Epidermal melanocyte (primary cell): ENCODE results near the gene PCP2.
A peak's percentile ranks its signal among the peaks of the same experiment; 100 is the strongest.
"Not testable (repeated sequence)": the region's sequence is repeated elsewhere in the genome, so short reads cannot be mapped to it uniquely, and the experiment has no call there.

Source experiments
- DNase-seq: peaks from one replicate; pipeline ENCODE4 v3.0.0; 2011; ENCODE audit warnings: low spot score; ENCODE audit not compliant: insufficient read length

Gene PCP2

DNA sequence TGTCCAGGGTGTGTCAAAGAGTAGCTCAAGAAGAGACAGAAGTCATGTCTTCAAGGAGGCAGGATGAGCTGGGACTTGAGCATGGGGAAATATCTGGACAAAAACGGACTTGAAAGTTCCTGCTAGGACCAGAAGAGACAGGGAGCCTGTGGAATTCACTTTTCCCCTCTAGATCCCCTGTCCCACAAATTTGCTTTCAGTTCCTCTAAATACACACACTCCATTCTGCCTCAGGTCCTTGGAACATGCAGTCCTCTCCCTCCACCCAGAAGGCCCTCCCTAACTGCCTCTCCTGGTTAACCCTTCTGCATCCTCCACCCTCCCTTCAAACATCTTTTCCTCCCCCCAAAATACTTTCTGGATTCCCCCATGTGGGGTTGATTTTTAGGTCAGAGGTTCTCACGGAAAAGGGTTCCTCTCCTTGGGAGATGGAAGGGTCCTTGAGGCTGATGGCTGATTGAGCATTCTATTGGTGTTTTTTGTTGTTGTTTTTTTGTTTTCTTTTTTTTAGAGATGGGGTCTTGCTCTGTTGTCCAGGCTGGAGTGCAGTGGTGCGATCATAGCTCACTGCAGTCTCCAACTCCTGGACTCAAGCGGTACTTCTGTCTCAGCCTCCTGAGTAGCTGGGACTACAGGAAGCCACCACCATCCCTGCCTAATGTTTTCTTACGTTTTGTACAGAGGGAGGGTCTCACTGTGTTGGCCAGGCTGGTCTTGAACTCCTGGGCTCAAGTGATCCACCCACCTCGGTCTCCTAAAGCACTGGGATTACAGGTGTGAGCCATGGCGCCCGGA, 28.4 kb upstream of the PCP2 start:
- no peak for DNase-seq

DNA sequence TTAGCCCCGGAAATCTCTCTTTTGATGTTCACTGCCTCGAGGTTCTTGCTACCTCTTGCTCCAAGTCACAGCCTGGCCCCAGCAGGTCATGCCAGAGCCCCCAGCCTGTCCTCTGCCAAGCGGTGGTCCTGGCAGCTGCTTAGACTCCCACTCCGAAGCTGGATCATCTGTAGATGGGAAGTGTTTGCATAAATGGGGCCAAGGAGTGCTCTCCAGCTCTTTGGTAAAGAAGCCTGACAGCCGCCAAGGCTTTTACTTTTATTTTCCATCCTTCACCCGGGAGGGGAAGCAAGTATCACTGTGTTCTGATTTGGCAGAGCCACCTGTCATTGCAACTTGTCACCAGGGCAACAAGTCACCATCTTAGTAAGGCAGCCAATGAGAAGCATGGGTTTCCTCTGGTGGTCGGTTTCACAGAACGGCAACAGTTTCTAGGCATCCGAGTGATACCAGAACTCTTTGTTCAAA, 24.7 kb upstream of the PCP2 start:
- no peak for DNase-seq

DNA sequence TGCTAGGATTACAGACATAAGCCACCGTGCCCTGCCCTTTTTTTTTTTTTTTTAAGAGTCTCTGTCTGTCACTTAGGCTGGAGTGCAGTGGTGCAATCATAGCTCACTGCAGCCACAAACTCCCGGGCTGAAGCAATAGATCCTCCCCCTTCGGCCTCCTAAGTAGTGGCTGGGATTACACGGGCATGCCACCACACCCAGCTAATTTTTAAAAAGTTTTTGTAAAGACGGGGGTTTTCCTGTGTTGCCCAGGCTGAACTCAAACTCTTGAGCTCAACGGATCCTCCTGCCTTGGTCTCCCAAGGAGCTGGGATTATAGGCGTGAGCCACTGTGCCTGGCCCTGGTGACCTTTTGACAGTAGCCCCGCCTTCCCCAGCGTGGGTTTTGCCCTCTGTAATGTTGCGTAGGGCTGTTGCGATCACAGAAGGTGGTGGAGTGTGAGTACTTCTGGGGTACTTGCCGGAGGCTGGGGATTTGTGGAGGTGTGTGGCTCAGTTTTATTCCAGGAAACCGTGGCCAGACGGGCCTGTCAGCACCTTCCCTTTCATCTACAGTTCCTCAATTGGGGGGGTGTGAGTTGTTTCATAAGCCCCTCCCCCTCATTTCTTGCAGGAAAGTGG, 23.7 kb upstream of the PCP2 start:
- DNase-seq: no peak

DNA sequence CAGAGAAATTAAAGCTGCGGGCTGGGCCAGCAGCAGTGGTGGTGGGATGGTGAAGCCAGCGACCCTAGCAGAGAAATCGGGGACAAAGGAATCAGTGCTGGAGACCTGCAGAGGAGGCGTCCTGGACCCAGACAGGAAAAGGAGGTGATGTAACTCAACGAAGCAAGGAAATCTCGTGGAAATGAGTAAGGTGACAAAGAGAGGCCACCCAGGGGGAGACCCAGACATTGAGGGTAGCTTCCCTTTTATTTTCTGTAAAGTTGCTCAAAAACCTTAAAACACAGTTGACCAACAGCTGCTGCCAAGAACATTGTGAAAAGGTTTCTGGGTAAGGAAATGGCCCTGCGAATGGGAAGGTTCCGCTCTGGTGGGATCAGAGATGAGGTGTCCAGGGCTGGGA, 22.1 kb upstream of the PCP2 start:
- no peak for DNase-seq

DNA sequence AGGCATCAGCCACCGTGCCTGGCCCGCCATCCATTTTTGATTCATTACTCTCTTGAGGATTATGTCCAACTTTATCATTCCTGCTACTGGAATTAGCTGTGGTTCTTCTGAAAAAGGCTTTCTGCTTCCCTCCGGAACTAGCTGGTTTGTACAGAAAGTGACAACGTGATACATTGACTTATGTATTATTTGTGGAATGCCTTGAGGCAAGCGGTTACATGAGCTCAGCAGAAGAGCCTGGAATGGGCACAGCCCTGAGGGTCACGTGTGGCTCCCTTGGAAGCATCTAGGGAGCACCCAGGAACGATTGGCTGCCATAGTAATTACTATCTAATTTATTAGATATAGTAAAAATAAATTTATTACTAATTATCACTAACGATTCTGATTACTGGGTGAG, 20.9 kb upstream of the PCP2 start:
- peak; percentile 67 for DNase-seq

DNA sequence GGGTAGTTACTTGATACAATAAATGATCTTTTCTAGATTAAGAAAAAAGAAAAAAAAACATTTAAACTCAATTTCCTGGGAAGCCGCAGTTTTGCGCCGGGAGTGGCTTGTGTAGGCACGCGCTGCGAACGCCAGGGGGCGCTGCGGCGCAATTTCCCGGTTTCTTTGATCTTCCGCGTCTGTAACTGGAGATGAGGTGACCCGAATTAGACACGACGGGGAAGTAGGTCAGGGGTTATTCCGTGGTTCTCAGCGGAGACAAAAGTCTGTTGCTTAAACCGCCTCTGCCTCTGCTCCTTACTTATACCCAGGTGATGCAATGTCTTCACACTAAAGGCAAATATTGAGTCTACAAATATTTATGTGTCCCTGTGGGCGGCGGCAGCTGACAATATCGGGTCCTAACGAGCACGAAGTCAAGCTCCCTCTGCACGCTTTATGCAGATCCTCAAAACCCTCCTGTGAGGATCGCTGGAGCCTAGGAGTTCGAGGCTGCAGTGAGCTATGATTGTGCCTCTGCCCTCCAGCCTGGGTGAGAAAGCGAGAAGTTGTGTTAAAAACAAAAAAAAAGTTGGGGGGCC, 18.6 kb upstream of the PCP2 start:
- DNase-seq: peak; percentile 91

DNA sequence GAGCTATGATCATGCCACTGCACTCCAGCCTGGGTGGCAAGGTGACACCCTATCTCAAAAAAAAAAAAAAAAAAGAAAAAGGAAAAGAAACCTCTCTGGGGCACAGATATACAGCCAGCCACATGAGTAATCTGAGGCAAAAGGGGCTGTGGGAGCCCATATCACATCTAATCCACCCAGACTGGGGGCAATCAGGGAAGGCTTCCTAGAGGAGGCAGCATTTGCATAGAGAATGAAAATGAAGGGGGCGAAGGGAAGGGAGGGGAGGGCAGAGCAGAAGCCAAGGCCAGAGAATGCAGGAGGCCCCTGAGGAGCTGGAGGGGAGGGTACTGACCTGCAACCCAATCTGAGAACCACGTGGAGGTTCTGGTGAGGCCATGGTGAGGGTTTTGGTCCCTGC, 16.6 kb upstream of the PCP2 start:
- no peak for DNase-seq

DNA sequence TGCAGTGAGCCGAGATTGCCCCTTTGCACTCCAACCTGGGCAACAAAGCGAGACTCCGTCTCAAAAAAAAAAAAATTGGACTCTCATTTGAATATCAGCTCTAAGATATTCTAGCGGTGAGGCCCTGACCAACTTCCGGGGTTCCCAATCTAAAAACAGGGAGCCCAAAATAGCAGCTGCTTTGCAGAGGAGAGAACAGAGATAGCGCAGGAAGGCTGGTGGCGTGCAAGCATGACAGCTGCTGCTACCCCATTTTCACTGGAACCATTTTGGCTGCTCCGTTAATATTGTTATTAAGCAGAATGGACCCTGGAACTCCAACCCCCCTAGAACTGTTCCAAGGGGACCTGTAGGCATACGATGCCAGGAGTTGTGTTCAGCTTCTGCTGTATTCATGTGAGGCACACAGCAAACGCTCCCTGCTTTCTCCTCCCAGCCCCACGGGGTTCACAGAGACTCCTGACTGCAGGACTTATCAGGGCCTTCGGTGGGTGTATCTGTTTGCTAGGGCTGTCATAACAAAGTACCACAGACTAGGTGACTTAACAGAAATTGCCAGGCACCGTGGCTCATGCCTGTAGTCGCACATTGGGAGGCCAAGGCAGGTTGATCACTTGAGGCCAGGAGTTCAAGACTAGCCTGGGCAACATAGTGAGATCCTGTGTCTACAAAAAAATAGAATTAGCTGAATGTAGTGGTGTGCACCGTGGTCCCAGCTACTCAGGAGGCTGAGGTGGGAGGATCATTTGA, 14.9 kb upstream of the PCP2 start:
- DNase-seq: no peak

DNA sequence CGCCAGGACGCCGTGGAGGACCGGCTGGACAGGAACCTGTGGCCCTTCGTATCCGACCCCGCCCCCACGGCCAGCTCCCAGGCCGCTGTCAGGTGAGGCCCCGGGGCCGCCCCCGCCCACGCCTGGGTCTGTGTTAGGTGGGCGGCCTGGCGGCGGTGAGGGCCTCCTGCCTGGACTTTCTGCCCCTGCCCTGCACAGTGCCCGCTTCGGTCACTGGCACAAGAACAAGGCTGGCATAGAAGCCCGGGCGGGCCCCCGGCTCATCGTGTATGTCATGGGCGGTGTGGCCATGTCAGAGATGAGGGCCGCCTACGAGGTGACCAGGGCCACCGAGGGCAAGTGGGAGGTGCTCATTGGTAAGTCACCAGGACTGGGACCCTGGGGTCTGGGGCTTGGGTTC, 13.6 kb upstream of the PCP2 start:
- DNase-seq: no peak

DNA sequence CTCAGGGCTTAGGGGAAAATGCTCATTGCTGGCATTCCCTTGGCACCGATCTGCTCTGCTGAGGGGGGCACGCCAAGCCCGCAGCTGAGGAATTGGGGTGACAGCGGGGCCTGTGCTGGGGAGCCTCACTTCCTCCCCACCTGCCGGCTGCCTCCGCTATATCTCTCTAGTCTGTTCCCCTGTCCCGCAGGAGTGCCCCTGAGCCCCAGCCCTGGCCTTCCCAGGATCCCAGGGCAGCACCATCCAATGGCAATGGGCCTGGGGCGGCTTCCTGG, 12.8 kb upstream of the PCP2 start:
- no peak for DNase-seq

DNA sequence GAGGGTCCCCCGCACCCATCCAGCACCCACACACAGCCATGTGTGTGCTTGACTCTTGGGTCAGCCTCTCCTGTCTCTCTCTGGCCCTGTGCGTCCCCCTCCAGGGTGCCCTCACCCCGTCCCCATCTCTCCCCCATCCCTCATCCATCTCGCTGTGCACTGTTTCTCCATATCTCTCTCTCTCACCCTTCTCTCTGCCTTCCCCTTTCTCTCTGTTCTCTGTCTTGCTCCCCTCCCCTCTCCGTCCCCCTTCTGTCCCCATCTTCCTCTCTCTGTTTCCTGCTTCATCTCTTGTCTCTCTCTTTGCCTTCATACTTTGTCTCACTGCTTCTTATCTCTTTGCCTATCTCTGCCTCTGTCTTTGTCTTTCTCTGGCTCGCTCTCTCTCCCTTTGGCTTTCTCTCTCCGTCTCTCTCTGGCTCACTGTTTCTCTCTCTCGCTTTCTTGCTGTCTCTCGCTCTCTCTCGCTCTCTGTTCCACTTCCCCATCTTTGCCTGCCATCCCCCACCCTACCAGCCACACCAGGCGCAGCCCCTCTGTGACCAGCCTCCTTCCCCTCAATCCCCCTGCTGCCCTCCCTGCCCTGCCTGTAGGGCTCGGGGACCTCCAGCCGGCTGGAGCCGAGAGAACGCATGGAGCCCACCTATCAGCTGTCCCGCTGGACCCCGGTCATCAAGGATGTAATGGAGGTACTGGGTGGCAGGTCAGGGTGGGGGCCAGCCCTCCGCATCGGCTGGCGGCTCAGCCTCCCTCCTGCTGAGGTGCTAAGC, 12.3 kb upstream of the PCP2 start:
- DNase-seq: no peak

DNA sequence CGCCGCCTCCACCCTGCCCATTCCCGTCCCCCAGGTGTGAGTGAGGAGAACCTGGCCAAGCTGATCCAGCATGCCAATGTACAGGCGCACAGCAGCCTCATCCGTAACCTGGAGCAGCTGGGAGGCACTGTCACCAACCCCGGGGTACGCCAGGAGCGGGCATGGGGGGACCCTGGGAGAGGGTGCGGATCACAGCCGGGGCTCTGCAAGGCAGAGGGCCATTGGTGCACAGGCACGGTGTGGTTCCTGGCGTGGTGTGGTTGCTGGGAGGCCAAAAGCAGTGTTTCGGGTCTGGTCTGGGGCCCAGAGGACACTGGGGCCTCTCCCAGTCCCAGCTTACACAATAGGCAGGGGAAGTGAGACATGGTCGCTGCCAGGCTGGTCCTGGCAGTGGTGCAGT, 11.6 kb upstream of the PCP2 start:
- no peak for DNase-seq

DNA sequence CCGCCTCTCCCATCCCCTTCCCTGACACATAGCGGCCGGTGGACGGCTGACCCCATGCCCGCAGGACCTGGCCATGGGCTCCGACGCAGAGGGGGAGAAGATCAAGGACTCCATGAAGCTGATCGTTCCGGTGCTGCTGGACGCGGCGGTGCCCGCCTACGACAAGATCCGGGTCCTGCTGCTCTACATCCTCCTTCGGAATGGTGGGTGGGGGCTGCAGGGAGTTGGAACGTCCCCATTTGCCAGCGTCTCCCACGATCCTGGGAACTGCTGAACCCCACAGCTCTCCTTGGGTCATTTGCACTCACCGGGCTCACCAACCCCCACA, 11.0 kb upstream of the PCP2 start:
- DNase-seq: no peak

DNA sequence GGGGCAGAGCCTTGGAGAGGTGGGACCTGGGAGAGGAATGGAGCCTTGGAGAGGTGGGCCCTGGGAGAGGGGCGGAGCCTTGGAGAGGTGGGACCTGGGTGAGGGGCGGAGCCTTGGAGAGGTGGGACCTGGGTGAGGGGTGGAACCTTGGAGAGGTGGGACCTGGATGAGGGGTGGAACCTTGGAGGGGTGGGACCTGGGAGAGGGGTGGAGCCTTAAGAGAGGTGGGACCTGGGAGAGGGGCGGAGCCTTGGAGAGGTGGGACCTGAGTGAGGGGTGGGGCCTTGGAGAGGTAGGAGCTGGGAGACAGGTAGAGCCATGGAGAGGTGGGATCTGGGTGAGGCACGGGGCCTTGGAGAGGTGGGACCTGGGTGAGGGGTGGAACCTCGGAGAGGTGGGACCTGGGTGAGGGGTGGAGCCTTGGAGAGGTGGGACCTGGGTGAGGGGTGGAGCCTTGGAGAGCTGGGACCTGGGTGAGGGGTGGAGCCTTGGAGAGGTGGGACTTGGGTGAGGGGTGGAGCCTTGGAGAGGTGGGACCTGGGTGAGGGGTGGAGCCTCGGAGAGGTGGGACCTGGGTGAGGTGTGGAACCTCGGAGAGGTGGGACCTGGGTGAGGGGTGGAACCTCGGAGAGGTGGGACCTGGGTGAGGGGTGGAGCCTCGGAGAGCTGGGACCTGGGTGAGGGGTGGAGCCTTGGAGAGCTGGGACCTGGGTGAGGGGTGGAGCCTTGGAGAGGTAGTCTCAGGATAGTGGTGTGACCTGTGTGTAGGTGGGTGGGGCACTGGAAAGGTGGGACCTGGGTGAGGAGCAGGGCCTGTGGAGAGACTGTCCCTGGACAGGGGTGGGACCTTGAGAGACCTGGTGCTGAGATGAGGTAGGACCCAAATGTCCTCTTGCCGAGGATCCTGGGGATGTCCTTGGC, 10.4 kb upstream of the PCP2 start:
- DNase-seq: not testable (repeated sequence)

DNA sequence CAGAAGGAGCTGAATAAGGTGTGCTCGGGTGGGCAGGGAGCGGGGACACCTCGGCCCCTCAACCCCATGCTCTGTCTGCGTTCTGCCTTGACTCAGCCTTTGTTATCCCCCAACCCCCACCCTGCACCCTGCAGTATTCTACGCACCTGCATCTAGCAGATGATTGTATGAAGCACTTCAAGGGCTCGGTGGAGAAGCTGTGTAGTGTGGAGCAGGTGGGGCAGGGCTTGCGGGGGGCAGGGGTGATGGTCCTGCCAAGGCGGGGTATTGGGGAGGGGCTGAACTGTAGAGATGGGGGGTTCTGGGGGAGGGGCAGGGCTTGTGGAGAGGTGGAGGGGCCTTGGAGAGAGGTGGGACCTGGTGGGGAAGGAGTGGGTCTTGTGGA, 9.5 kb upstream of the PCP2 start:
- DNase-seq: no peak

DNA sequence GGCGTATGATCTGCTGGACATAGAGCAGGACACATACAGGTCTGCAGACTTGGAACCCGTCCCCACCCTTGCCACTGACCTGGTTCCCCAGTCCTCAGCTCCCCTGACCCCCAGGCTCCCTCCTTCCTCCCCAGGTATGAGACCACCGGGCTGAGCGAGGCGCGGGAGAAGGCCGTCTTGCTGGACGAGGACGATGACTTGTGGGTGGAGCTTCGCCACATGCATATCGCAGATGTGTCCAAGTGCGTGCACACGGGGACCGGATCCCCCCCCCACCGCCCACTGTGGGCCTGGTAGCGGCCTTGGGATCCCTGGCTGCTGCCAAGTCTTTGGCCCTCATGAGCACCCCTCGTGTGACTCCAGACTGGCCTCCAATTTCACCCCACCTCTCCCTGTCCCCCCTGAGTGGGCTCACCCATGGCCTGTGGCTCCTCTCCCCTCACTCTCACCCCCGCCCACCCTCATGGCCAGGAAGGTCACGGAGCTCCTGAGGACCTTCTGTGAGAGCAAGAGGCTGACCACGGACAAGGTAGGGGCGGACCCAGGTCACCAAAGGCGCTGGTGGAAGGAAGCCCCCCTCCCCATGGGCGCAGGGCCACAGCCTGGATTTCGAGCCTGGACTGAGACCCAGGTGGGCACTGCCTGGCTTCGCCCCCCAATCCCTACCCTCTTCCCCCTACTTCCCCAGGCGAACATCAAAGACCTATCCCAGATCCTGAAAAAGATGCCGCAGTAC, 8.9 kb upstream of the PCP2 start:
- DNase-seq: no peak

DNA sequence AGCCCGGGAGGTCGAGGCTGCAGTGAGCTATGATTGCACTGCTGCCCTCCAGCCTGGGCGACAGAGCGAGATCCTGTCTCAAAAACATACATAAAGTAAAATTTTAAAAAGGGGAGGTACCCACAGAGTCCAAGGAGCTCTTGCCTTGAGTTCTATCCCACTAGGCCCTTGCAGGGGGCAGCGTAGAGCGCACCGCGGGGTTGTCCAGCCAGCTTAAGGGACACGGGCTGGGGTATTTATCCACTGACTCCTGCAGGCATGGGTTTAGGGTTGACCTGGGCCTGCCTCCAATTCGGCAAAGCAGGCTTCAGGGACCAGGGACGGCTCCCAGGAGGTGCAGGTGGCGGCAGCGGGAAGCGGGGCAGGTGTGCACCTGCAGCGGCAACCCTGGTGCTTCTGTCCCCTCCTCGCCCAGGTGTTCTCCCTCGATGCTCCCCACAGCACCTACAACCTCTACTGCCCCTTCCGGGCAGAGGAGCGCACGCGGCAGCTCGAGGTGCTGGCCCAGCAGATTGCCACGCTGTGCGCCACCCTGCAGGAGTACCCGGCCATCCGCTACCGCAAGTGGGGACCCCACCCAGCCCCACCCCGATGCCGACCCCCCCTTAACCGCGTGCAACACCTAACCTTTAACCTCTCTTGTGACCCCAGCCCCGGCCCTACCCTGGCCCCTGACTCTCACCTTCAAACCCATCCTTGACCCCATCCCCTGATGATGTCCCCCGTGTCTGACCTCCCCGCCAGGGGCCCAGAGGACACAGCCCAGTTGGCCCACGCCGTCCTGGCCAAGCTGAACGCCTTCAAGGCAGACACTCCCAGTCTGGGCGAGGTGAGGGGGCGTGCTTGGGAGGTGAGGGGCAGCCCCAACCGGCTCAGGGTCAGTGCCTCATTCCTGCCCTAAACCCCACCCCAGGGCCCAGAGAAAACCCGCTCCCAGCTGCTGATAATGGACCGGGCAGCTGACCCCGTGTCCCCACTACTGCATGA, 8.1 kb upstream of the PCP2 start:
- DNase-seq: no peak

DNA sequence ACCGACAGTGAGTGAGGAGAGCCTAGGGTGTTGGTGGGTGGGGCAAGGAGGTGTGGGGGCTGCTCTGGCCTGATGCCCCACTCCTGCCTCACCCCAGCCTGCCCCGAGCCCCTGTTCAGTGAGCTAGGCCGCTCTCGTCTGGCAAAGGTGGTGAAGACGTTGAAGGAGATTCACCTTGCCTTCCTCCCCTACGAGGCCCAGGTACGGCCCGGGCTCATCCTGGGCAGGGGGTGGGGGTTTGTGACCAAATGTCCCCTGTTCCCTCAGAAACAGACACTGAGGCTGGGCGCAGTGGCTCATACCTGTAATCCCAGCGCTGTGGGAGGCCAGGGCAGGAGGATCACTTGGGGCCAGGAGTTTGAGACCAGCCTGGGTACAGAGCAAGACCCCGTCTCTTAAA, 7.3 kb upstream of the PCP2 start:
- DNase-seq: no peak

DNA sequence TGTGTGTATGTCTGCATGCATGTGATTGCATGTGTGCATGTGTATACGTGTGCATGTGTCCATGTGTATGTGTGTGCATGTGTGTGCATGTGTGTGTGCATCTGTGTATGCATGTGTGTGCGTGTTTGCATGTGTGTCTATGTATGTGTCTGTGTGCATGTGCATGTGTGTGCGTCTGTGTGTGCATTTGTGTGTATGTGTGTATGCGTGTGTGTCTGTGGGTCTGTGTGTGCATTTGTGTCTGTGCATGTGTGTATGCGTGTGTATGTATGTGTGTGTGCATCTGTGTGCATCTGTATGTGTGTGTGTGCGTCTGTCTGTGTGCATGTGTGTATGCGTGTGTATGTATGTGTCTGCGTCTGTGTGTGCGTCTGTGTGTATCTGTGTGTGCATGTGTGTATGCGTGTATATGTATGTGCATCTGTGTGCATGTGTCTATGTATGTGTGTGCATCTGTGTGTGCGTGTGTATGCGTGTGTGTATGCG, 6.4 kb upstream of the PCP2 start:
- no peak for DNase-seq
